DND-41 (cell line): ENCODE measurements around the gene TLCD3B.
A peak's percentile ranks its signal among the peaks of the same experiment; 100 is the strongest.

ENCODE experiments used
- ATAC-seq: fragments of 200-7000 bp; cut with Tn5 transposase; 3 replicates; pipeline ENCODE4 v1.9.1; 2021; ENCODE audit warnings: low read depth; ENCODE audit not compliant: insufficient read depth
- DNase-seq: peaks from one replicate; pipeline ENCODE4 v3.0.0-alpha.2; 2020
- H2AFZ ChIP-seq: 2 replicates; pipeline ENCODE4 v1.6.0; 2012; ENCODE audit warnings: low read depth, low read length
- H3K27ac ChIP-seq: 2 replicates; pipeline ENCODE4 v1.5.1; 2012; ENCODE audit warnings: low read length, inconsistent platforms
- H3K27me3 ChIP-seq: fragments of 200-600 bp; sonication (generic); 2 replicates; pipeline ENCODE4 v1.6.0; 2012; ENCODE audit warnings: low read length, mild to moderate bottlenecking, inconsistent platforms; ENCODE audit not compliant: insufficient read depth, poor library complexity
- H3K36me3 ChIP-seq: 2 replicates; pipeline ENCODE4 v1.5.1; 2012; ENCODE audit warnings: low read length, inconsistent platforms; ENCODE audit not compliant: insufficient read depth
- H3K4me1 ChIP-seq: 2 replicates; pipeline ENCODE4 v1.5.1; 2012; ENCODE audit warnings: mild to moderate bottlenecking, low read length; ENCODE audit not compliant: insufficient read depth
- H3K4me2 ChIP-seq: 2 replicates; pipeline ENCODE4 v1.6.0; 2012; ENCODE audit warnings: mild to moderate bottlenecking, moderate library complexity, low read length, inconsistent platforms; ENCODE audit not compliant: insufficient read depth
- H3K4me3 ChIP-seq, 2 experiments: fragments of 200-600 bp in 1 of 2; shearing (Covaris generic) in 1 of 2; 2 replicates each; pipeline ENCODE4 v1.5.1; 2012 to 2016; ENCODE audit warnings: inconsistent platforms in 2 of 2, low read length in 2 of 2, mild to moderate bottlenecking in 2 of 2, low read depth in 1 of 2, moderate library complexity in 1 of 2
- H3K79me2 ChIP-seq: 2 replicates; pipeline ENCODE4 v1.6.0; 2012; ENCODE audit warnings: low read length, inconsistent platforms; ENCODE audit not compliant: insufficient read depth
- H3K9ac ChIP-seq: 2 replicates; pipeline ENCODE4 v1.6.0; 2012; ENCODE audit warnings: low read depth, mild to moderate bottlenecking, inconsistent platforms, low read length, moderate library complexity
- H3K9me3 ChIP-seq: 2 replicates; pipeline ENCODE4 v1.5.1; 2012; ENCODE audit warnings: low read length, moderate library complexity, mild to moderate bottlenecking, inconsistent platforms; ENCODE audit not compliant: insufficient read depth, severe bottlenecking
- H4K20me1 ChIP-seq: 2 replicates; pipeline ENCODE4 v1.6.0; 2012; ENCODE audit warnings: low read length; ENCODE audit not compliant: insufficient read depth
- CTCF ChIP-seq: IDR thresholded peaks from 2 replicates; pipeline ENCODE4 v1.5.1; 2012; ENCODE audit warnings: borderline replicate concordance, low read length, moderate library complexity, mild to moderate bottlenecking; ENCODE audit not compliant: poor library complexity, severe bottlenecking; ENCODE audit errors: extremely low read depth
- EZH2 ChIP-seq: IDR thresholded peaks from 3 replicates; pipeline ENCODE4 v1.6.1; 2012; ENCODE audit warnings: borderline replicate concordance, low read depth, mild to moderate bottlenecking, moderate library complexity, low read length, inconsistent platforms; ENCODE audit not compliant: severe bottlenecking

Gene TLCD3B

GRCh38 chr16:29995324-29995910 lies 35.7 kb downstream of the TLCD3B start, which contains the start of gene HIRIP3:
Gene HIRIP3 (minus strand): TSS chr16:29995617. CDS start chr16:29995605, 12 bp downstream.
- no peak for TF ChIP-seq CTCF
- no peak for TF ChIP-seq EZH2
- H3K9ac ChIP-seq: peak within 1 kb of the TSS; percentile 84
- H2AFZ ChIP-seq: peak within 1 kb of the TSS; percentile 96
- H3K4me3 ChIP-seq: peak within 1 kb of the TSS; percentile 77 to 96
- DNase-seq (peak; percentile 90), ATAC-seq (peak; percentile 52)
- no peaks in the 10 kb centered on the region for H3K9me3 ChIP-seq
- H3K4me2 ChIP-seq: peak within 1 kb of the TSS; percentile 91
- H3K27ac ChIP-seq: peak within 1 kb of the TSS; percentile 98
- H3K4me1 ChIP-seq: peaks cover 37% of the 10 kb centered on the region
- no peaks in the 10 kb centered on the region for H3K27me3 ChIP-seq
- peaks cover 72% of the 10 kb centered on the region for H3K36me3 ChIP-seq
- H3K79me2 ChIP-seq: peaks cover 47% of the 10 kb centered on the region
- 0 out of 2 replicates have a peak, but pooled peaks cover 3% of the 10 kb centered on the region for H4K20me1 ChIP-seq

- DNase-seq: peak; percentile 83
Observed at GRCh38 chr16:29994600-29995323, 36.3 kb downstream of the TLCD3B start.

GRCh38 chr16:29993903-29994599 lies 37.0 kb downstream of the TLCD3B start:
- Histone ChIP-seq H3K4me3 (peak overlapping the region in 1 of 2 experiments; percentile 96; a peak in 3 of 4 replicates), H3K36me3 (peaks cover 74% of the 10 kb centered on the region), H3K27ac (peak overlapping the region; percentile 98), H3K4me1 (peaks cover 37% of the 10 kb centered on the region), H3K79me2 (peaks cover 42% of the 10 kb centered on the region), H3K4me2 (peak overlapping the region; percentile 91), H4K20me1 (peaks cover under 1% of the 10 kb centered on the region; the same call in 1 of the 2 replicates), H3K9me3 (no peaks in the 10 kb centered on the region), H3K9ac (peak overlapping the region; percentile 84), H3K27me3 (no peaks in the 10 kb centered on the region), H2AFZ (no peak overlapping the region)
- no peak for TF ChIP-seq EZH2
- TF ChIP-seq CTCF: no peak
- DNase-seq: no peak
- no peak for ATAC-seq

More at GRCh38 chr16:29994600-29995323, 36.3 kb downstream of the TLCD3B start:
- H3K27me3 ChIP-seq: no peaks in the 10 kb centered on the region
- peak overlapping the region; percentile 98 for H3K27ac ChIP-seq
- ATAC-seq: peak; percentile 62
- H3K9ac ChIP-seq: peak overlapping the region; percentile 84
- H3K4me3 ChIP-seq: peak overlapping the region; percentile 77 to 96; a peak in 3 of 4 replicates
- H3K9me3 ChIP-seq: no peaks in the 10 kb centered on the region
- peak overlapping the region; percentile 91 for H3K4me2 ChIP-seq
- H4K20me1 ChIP-seq: 0 out of 2 replicates have a peak, but pooled peaks cover 3% of the 10 kb centered on the region
- peaks cover 37% of the 10 kb centered on the region for H3K4me1 ChIP-seq
- H2AFZ ChIP-seq: peak overlapping the region; percentile 96
- H3K36me3 ChIP-seq: peaks cover 74% of the 10 kb centered on the region
- TF ChIP-seq EZH2 (no peak), CTCF (no peak)
- H3K79me2 ChIP-seq: peaks cover 45% of the 10 kb centered on the region
